NCI-H82 treated with DMSO at 0.1 percent for 48 hours (cell line): ENCODE data around the gene EFNA5.

Source experiments
- DNase-seq: peaks from one replicate; lab custom pipeline; 2025; ENCODE audit not compliant: unreplicated experiment; lab: John Stamatoyannopoulos, UW

The EFNA5 gene

GRCh38 chr5:107341376-107342084 is 329.2 kb downstream of the EFNA5 start:
- DNase-seq, result no peak

GRCh38 chr5:107340631-107341030 is 330.1 kb downstream of the EFNA5 start:
- no peak for DNase-seq

GRCh38 chr5:107338335-107338734 is 332.4 kb downstream of the EFNA5 start:
- no peak for DNase-seq

- no peak for DNase-seq
Measured at GRCh38 chr5:107337281-107337680, 333.5 kb downstream of the EFNA5 start.

GRCh38 chr5:107331882-107332281 is 338.9 kb downstream of the EFNA5 start:
- DNase-seq, result no peak

- no peak for DNase-seq
Measured at GRCh38 chr5:107331312-107331711, 339.4 kb downstream of the EFNA5 start.

- no peak for DNase-seq
Measured at GRCh38 chr5:107330903-107331302, 339.8 kb downstream of the EFNA5 start.

- DNase-seq, result no peak
Measured at GRCh38 chr5:107329850-107330249, 340.9 kb downstream of the EFNA5 start.
